ENCODE measurements around the gene ELF5.

ELF5 gene

GRCh38 chr11:34519595-34520235 is 6.1 kb upstream of the ELF5 start:
- Histone ChIP-seq H3K56ac (ENCODE audit: low read length) (no peak overlapping the region), H2BK120ac (ENCODE audit: low read depth, low read length) (no peak overlapping the region), H3K23ac (ENCODE audit: low read length) (no peak overlapping the region), H3K9ac (ENCODE audit: low read length) (no peak overlapping the region), H3K18ac (ENCODE audit: low read length) (no peak overlapping the region), H3K4me3 (ENCODE audit: low read length) (no peak overlapping the region), H2AK5ac (ENCODE audit: low read length) (no peak overlapping the region), H4K8ac (ENCODE audit: low read depth, low read length) (no peak overlapping the region), H3K79me2 (ENCODE audit: control insufficient read depth, insufficient read depth, low read length) (no peaks in the 10 kb centered on the region), H3K4me1 (ENCODE audit: control insufficient read depth, low read depth, low read length) (no peaks in the 10 kb centered on the region), H3K4ac (ENCODE audit: low read depth, low read length) (no peak overlapping the region), H3K79me1 (ENCODE audit: low read length) (no peaks in the 10 kb centered on the region), H3K27me3 (ENCODE audit: insufficient read depth, low read length, poor library complexity) (no peaks in the 10 kb centered on the region), H2BK5ac (ENCODE audit: low read length) (no peak overlapping the region), H3K36me3 (ENCODE audit: control insufficient read depth, insufficient read depth, low read length) (no peaks in the 10 kb centered on the region), H3K4me2 (ENCODE audit: low read length) (no peak overlapping the region), H3K27ac (ENCODE audit: low read depth, low read length) (no peak overlapping the region), H4K5ac (ENCODE audit: low read length) (no peak overlapping the region), H2BK15ac (replicated peaks; ENCODE audit: low read depth) (no peak overlapping the region)
- DNase-seq, result no peak
- WGBS (ENCODE audit: extremely low coverage, insufficient coverage, low lambda C conversion rate), result no CpG with 5 or more reads among the region's 2 CpGs

- Histone ChIP-seq H3K4ac (ENCODE audit: low read depth, low read length) (no peak overlapping the region), H3K4me3 (ENCODE audit: low read length) (no peak overlapping the region), H3K4me2 (ENCODE audit: low read length) (no peak overlapping the region), H3K23ac (ENCODE audit: low read length) (no peak overlapping the region), H4K5ac (ENCODE audit: low read length) (no peak overlapping the region), H3K18ac (ENCODE audit: low read length) (no peak overlapping the region), H3K79me2 (ENCODE audit: control insufficient read depth, insufficient read depth, low read length) (no peaks in the 10 kb centered on the region), H2BK15ac (replicated peaks; ENCODE audit: low read depth) (no peak overlapping the region), H2BK120ac (ENCODE audit: low read depth, low read length) (no peak overlapping the region), H3K27ac (ENCODE audit: low read depth, low read length) (no peak overlapping the region), H3K56ac (ENCODE audit: low read length) (no peak overlapping the region), H3K27me3 (ENCODE audit: insufficient read depth, low read length, poor library complexity) (no peaks in the 10 kb centered on the region), H2AK5ac (ENCODE audit: low read length) (no peak overlapping the region), H4K8ac (ENCODE audit: low read depth, low read length) (no peak overlapping the region), H2BK5ac (ENCODE audit: low read length) (no peak overlapping the region), H3K36me3 (ENCODE audit: control insufficient read depth, insufficient read depth, low read length) (no peaks in the 10 kb centered on the region), H3K79me1 (ENCODE audit: low read length) (no peaks in the 10 kb centered on the region), H3K4me1 (ENCODE audit: control insufficient read depth, low read depth, low read length) (no peaks in the 10 kb centered on the region), H3K9ac (ENCODE audit: low read length) (no peak overlapping the region)
- DNase-seq, result no peak
- WGBS (ENCODE audit: extremely low coverage, insufficient coverage, low lambda C conversion rate), result no CpG with 5 or more reads among the region's 6 CpGs
Observed at GRCh38 chr11:34516247-34517040, 2.9 kb upstream of the ELF5 start.

GRCh38 chr11:34514597-34514996 is 1.0 kb upstream of the ELF5 start:
- Histone ChIP-seq H4K5ac (ENCODE audit: low read length) (no peak overlapping the region), H3K23ac (ENCODE audit: low read length) (no peak overlapping the region), H3K4me2 (ENCODE audit: low read length) (no peak overlapping the region), H3K9ac (ENCODE audit: low read length) (no peak overlapping the region), H3K36me3 (ENCODE audit: control insufficient read depth, insufficient read depth, low read length) (no peaks in the 10 kb centered on the region), H3K4me3 (ENCODE audit: low read length) (no peak overlapping the region), H3K4me1 (ENCODE audit: control insufficient read depth, low read depth, low read length) (no peaks in the 10 kb centered on the region), H2AK5ac (ENCODE audit: low read length) (no peak overlapping the region), H3K4ac (ENCODE audit: low read depth, low read length) (no peak overlapping the region), H2BK15ac (replicated peaks; ENCODE audit: low read depth) (no peak overlapping the region), H3K18ac (ENCODE audit: low read length) (no peak overlapping the region), H3K79me2 (ENCODE audit: control insufficient read depth, insufficient read depth, low read length) (no peaks in the 10 kb centered on the region), H3K27ac (ENCODE audit: low read depth, low read length) (no peak overlapping the region), H2BK120ac (ENCODE audit: low read depth, low read length) (no peak overlapping the region), H3K79me1 (ENCODE audit: low read length) (no peaks in the 10 kb centered on the region), H4K8ac (ENCODE audit: low read depth, low read length) (no peak overlapping the region), H2BK5ac (ENCODE audit: low read length) (no peak overlapping the region), H3K56ac (ENCODE audit: low read length) (no peak overlapping the region), H3K27me3 (ENCODE audit: insufficient read depth, low read length, poor library complexity) (no peaks in the 10 kb centered on the region)
- no peak for DNase-seq
- WGBS (ENCODE audit: extremely low coverage, insufficient coverage, low lambda C conversion rate), result no CpG with 5 or more reads among the region's 7 CpGs

- no peaks in the 10 kb centered on the region for H3K79me1 ChIP-seq (ENCODE audit: low read length)
- H3K4me1 ChIP-seq (ENCODE audit: control insufficient read depth, low read depth, low read length), result no peaks in the 10 kb centered on the region
- H3K27me3 ChIP-seq (ENCODE audit: insufficient read depth, low read length, poor library complexity), result no peaks in the 10 kb centered on the region
- H3K79me2 ChIP-seq (ENCODE audit: control insufficient read depth, insufficient read depth, low read length), result no peaks in the 10 kb centered on the region
- peak; percentile 83 for DNase-seq
- H3K56ac ChIP-seq (ENCODE audit: low read length), result no peak overlapping the region
- H3K4me3 ChIP-seq (ENCODE audit: low read length), result no peak overlapping the region
- no peak overlapping the region for H2BK5ac ChIP-seq (ENCODE audit: low read length)
- no peaks in the 10 kb centered on the region for H3K36me3 ChIP-seq (ENCODE audit: control insufficient read depth, insufficient read depth, low read length)
- no peak overlapping the region for H4K8ac ChIP-seq (ENCODE audit: low read depth, low read length)
- H2AK5ac ChIP-seq (ENCODE audit: low read length), result no peak overlapping the region
- no peak overlapping the region for H3K23ac ChIP-seq (ENCODE audit: low read length)
- no peak overlapping the region for H3K27ac ChIP-seq (ENCODE audit: low read depth, low read length)
- H2BK120ac ChIP-seq (ENCODE audit: low read depth, low read length), result no peak overlapping the region
- H3K9ac ChIP-seq (ENCODE audit: low read length), result no peak overlapping the region
- H3K4me2 ChIP-seq (ENCODE audit: low read length), result no peak overlapping the region
- no peak overlapping the region for H2BK15ac ChIP-seq (replicated peaks; ENCODE audit: low read depth)
- H3K4ac ChIP-seq (ENCODE audit: low read depth, low read length), result no peak overlapping the region
- WGBS (ENCODE audit: extremely low coverage, insufficient coverage, low lambda C conversion rate), result no CpG with 5 or more reads among the region's 24 CpGs
- no peak overlapping the region for H3K18ac ChIP-seq (ENCODE audit: low read length)
- H4K5ac ChIP-seq (ENCODE audit: low read length), result no peak overlapping the region
Observed at GRCh38 chr11:34512840-34513681, 533 bp downstream of the ELF5 start.

- no peak overlapping the region for H4K8ac ChIP-seq (ENCODE audit: low read depth, low read length)
- no peak overlapping the region for H3K4ac ChIP-seq (ENCODE audit: low read depth, low read length)
- no peak overlapping the region for H3K4me2 ChIP-seq (ENCODE audit: low read length)
- H3K9ac ChIP-seq (ENCODE audit: low read length), result no peak overlapping the region
- no peak overlapping the region for H2BK120ac ChIP-seq (ENCODE audit: low read depth, low read length)
- H3K4me3 ChIP-seq (ENCODE audit: low read length), result no peak overlapping the region
- no CpG with 5 or more reads among the region's 2 CpGs for WGBS (ENCODE audit: extremely low coverage, insufficient coverage, low lambda C conversion rate)
- H2BK5ac ChIP-seq (ENCODE audit: low read length), result no peak overlapping the region
- H3K23ac ChIP-seq (ENCODE audit: low read length), result no peak overlapping the region
- H4K5ac ChIP-seq (ENCODE audit: low read length), result no peak overlapping the region
- no peaks in the 10 kb centered on the region for H3K36me3 ChIP-seq (ENCODE audit: control insufficient read depth, insufficient read depth, low read length)
- H2BK15ac ChIP-seq (replicated peaks; ENCODE audit: low read depth), result no peak overlapping the region
- DNase-seq, result no peak
- no peak overlapping the region for H3K27ac ChIP-seq (ENCODE audit: low read depth, low read length)
- H3K27me3 ChIP-seq (ENCODE audit: insufficient read depth, low read length, poor library complexity), result no peaks in the 10 kb centered on the region
- no peak overlapping the region for H3K56ac ChIP-seq (ENCODE audit: low read length)
- H3K79me1 ChIP-seq (ENCODE audit: low read length), result no peaks in the 10 kb centered on the region
- H3K18ac ChIP-seq (ENCODE audit: low read length), result no peak overlapping the region
- no peak overlapping the region for H2AK5ac ChIP-seq (ENCODE audit: low read length)
- H3K4me1 ChIP-seq (ENCODE audit: control insufficient read depth, low read depth, low read length), result no peaks in the 10 kb centered on the region
- H3K79me2 ChIP-seq (ENCODE audit: control insufficient read depth, insufficient read depth, low read length), result no peaks in the 10 kb centered on the region
Observed at GRCh38 chr11:34510673-34511072, 2.9 kb downstream of the ELF5 start.

All from mesendoderm (in vitro differentiated cells).